Cardiac muscle cell (in vitro differentiated cells and primary cell): ENCODE data around the gene ACTR3. TPM values are rescaled to one million over a fixed set of nuclear protein-coding genes. Genes with fewer than 3 reads are reported as not detected.

ENCODE experiments used
- DNase-seq, 2 donors: peaks; one replicate each; pipeline versions ENCODE4 v3.0.0 to v3.0.0-alpha.2; 2010 to 2017; ENCODE audit warnings: low read depth in 1 of 2, low spot score in 1 of 2
- H3K27ac ChIP-seq: fragments of 200-600 bp; sonication (generic); 2 replicates; pipeline ENCODE4 v1.5.1; 2016
- H3K27me3 ChIP-seq: fragments of 200-600 bp; sonication (generic); 2 replicates; pipeline ENCODE4 v1.6.0; 2016; ENCODE audit warnings: control low read depth
- H3K36me3 ChIP-seq: fragments of 200-600 bp; sonication (generic); 2 replicates; pipeline ENCODE4 v1.5.1; 2016; ENCODE audit warnings: control low read depth
- H3K4me1 ChIP-seq: fragments of 200-600 bp; sonication (generic); 2 replicates; pipeline ENCODE4 v1.8.1; 2017; ENCODE audit warnings: low read depth, mild to moderate bottlenecking, mixed run types
- H3K4me3 ChIP-seq: fragments of 200-600 bp; sonication (generic); 2 replicates; pipeline ENCODE4 v1.5.1; 2016; ENCODE audit warnings: mild to moderate bottlenecking
- H3K9me3 ChIP-seq: fragments of 200-600 bp; sonication (generic); 2 replicates; pipeline ENCODE4 v1.5.1; 2017; ENCODE audit warnings: low read depth, mild to moderate bottlenecking, control low read depth
- polyA plus RNA-seq: library from polyadenylated mRNA; unstranded; fragments of >200 nt; fragmentation: Nextera tagmentation; extraction: Ambion mirVana; gene quantifications from 2 replicates; pipeline ENCODE4 v1.2.1, GENCODE V29; 2016
- total RNA-seq: library from RNA; depleted of rRNA; stranded (reverse); fragments of >200 nt; gene quantifications from 2 replicates; pipeline ENCODE4 v1.2.3, GENCODE V29; 2016
- TF ChIP-seq, protein P1 (sequence below): IDR thresholded peaks from 2 replicates; pipeline ENCODE4 v1.5.1; 2012; ENCODE audit warnings: low read depth, mild to moderate bottlenecking, low read length

The ACTR3 gene
- total and polyA plus RNA-seq, 2 experiments from 2014 or later = 64.5 to 125 TPM

DNA sequence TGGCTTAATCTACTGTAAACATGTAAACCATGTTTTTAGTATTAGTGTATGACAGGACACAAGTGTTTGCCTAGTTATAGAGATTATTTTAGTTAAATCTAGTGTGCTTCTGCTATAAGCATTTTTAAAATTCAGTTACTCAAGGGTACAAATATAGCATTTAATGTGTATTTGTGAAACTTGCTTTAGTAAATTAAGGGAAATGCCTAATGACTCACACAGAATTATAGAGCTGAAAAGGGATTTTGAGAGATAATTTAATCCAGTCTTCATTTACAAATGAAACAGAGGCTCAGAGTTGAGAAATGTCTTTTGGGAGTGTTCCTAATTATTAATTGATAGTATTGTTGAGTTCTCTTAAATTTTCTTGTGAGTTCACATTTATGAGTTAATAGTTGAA is 8.2 kb downstream of the ACTR3 start:
- Histone ChIP-seq H3K27ac (no peak overlapping the region), H3K4me1 (peaks cover 39% of the 10 kb centered on the region), H3K4me3 (no peak overlapping the region), H3K9me3 (no peaks in the 10 kb centered on the region), H3K27me3 (no peaks in the 10 kb centered on the region), H3K36me3 (no peaks in the 10 kb centered on the region)
- TF ChIP-seq, protein P1, sequence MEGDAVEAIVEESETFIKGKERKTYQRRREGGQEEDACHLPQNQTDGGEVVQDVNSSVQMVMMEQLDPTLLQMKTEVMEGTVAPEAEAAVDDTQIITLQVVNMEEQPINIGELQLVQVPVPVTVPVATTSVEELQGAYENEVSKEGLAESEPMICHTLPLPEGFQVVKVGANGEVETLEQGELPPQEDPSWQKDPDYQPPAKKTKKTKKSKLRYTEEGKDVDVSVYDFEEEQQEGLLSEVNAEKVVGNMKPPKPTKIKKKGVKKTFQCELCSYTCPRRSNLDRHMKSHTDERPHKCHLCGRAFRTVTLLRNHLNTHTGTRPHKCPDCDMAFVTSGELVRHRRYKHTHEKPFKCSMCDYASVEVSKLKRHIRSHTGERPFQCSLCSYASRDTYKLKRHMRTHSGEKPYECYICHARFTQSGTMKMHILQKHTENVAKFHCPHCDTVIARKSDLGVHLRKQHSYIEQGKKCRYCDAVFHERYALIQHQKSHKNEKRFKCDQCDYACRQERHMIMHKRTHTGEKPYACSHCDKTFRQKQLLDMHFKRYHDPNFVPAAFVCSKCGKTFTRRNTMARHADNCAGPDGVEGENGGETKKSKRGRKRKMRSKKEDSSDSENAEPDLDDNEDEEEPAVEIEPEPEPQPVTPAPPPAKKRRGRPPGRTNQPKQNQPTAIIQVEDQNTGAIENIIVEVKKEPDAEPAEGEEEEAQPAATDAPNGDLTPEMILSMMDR = no peak
- no peak for DNase-seq

DNA sequence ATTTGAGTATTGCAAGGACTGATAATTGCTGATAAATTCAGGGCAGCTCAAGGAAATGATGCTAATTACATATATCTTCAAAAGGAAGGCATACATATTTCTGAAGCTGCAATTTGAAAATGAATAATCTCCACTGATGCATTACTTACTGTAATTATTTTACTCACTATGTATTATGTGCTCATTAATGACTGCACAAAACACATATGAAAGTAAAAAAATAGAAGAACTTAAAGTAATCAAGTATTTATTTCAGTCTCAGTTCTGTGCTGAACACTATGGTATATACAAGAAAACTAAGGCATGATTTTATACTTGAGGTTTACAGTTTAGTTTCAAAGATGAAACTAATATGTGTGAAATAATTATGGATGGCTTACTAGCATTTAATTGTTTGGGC is 9.3 kb downstream of the ACTR3 start:
- H3K27ac ChIP-seq = no peak overlapping the region
- TF ChIP-seq, protein P1 = no peak
- H3K4me1 ChIP-seq = peaks cover 39% of the 10 kb centered on the region

DNA sequence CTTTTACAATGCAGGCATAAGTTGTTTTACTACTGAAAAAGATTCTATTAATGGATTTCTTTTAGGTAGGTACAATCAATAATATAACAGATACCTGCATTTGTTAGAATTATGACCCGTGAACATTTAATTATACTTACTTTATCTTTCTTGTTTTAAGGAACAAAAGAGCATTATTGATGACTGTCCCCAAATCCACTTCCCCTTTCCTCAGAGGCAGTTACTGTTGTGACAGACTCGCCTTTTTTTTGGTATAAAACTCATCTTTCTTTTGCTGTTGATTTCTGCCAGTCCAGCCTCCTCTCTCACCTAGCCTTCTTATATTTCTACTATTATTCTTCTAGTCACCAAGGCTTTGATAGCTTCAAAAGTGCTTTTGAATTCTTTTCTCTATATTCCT is 12.1 kb downstream of the ACTR3 start:
- Histone ChIP-seq H3K27ac (no peak overlapping the region), H3K4me1 (peaks cover 13% of the 10 kb centered on the region)
- TF ChIP-seq, protein P1 = no peak

More for the DNA sequence above, 9.3 kb downstream of the ACTR3 start:
- Histone ChIP-seq H3K27me3 (no peaks in the 10 kb centered on the region), H3K36me3 (no peaks in the 10 kb centered on the region), H3K4me3 (no peak overlapping the region), H3K9me3 (no peaks in the 10 kb centered on the region)
- DNase-seq = no peak

DNA sequence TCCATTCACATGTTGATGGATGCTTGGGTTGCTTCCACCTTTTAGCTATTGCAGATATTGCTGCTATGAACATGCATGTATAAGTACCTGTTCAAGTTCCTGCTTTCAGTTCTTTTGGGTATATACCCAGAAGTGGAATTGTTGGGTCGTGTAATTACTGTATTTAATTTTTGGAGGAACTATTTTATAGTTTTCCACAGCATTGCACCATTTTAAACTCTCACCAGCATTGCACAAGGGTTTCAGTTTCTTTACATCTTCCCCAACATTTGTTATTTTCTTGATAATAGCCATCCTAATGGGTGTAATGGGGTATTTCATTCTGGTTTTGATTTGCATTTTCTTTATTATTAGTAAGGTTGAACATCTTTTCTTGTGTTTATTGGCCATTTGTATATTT is 16.0 kb downstream of the ACTR3 start:
- no peak for DNase-seq
- no peaks in the 10 kb centered on the region for H3K9me3 ChIP-seq
- no peak overlapping the region for H3K27ac ChIP-seq
- H3K4me3 ChIP-seq = no peak overlapping the region
- TF ChIP-seq, protein P1 = no peak
- H3K27me3 ChIP-seq = no peaks in the 10 kb centered on the region
- H3K36me3 ChIP-seq = no peaks in the 10 kb centered on the region
- no peaks in the 10 kb centered on the region for H3K4me1 ChIP-seq

More for the DNA sequence above, 12.1 kb downstream of the ACTR3 start:
- Histone ChIP-seq H3K4me3 (no peak overlapping the region), H3K9me3 (no peaks in the 10 kb centered on the region), H3K36me3 (no peaks in the 10 kb centered on the region), H3K27me3 (no peaks in the 10 kb centered on the region)
- no peak for DNase-seq

DNA sequence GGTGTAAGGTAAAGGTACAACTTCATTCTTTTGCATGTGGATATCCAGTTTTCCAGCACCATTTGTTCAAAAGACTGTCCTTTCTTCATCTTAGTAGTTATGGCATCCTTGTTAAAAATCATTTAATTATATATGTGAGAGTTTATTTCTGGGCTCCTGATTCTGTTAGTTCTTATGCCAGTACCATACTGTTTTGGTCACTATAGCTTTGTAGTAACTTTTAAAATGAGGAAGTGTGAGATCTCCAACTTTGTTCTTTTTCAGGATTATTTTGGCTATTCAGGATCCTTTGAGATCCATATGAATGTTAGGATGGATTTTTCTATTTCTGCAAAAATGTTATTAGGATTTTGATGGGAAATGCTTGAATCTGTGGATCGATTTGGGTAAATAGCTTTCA is 16.8 kb downstream of the ACTR3 start:
- Histone ChIP-seq H3K4me3 (no peak overlapping the region), H3K9me3 (no peaks in the 10 kb centered on the region)

More for the DNA sequence above, 16.8 kb downstream of the ACTR3 start:
- Histone ChIP-seq H3K36me3 (no peaks in the 10 kb centered on the region), H3K27ac (no peak overlapping the region), H3K27me3 (no peaks in the 10 kb centered on the region), H3K4me1 (no peaks in the 10 kb centered on the region)
- DNase-seq = no peak
- TF ChIP-seq, protein P1 = no peak
